GM21825 (cell line): Measurements from ENCODE around the gene PIEZO1.
"Not testable (repeated sequence)": the region's sequence is repeated elsewhere in the genome, so short reads cannot be mapped to it uniquely, and the experiment has no call there.

Experiments used
- ATAC-seq: cut with Tn5 transposase; IDR thresholded peaks from one replicate; pipeline ENCODE4 v1.9.1; 2021; ENCODE audit warnings: mild to moderate bottlenecking, moderate library complexity; ENCODE audit not compliant: unreplicated experiment

The PIEZO1 gene

GRCh38 chr16:88784074-88784855, 755 bp downstream of the PIEZO1 start:
- ATAC-seq, result no peak

GRCh38 chr16:88783391-88784073, 1.5 kb downstream of the PIEZO1 start:
- no peak for ATAC-seq

GRCh38 chr16:88782454-88783390, 2.3 kb downstream of the PIEZO1 start:
- ATAC-seq, result no peak

GRCh38 chr16:88781140-88782077, 3.6 kb downstream of the PIEZO1 start:
- ATAC-seq, result no peak

- no peak for ATAC-seq
These were observed 4.6 kb downstream of the PIEZO1 start for GRCh38 chr16:88780142-88781062.

- ATAC-seq, result no peak
These were observed 5.4 kb downstream of the PIEZO1 start for GRCh38 chr16:88779406-88780141.

GRCh38 chr16:88778541-88779065, 6.4 kb downstream of the PIEZO1 start:
- no peak for ATAC-seq

GRCh38 chr16:88778271-88778525, 6.8 kb downstream of the PIEZO1 start:
- no peak for ATAC-seq

- ATAC-seq, result no peak
These were observed 7.3 kb downstream of the PIEZO1 start for GRCh38 chr16:88777471-88778270.

- ATAC-seq, result no peak
These were observed 9.2 kb downstream of the PIEZO1 start for GRCh38 chr16:88775825-88776224.

GRCh38 chr16:88774544-88775393, 10.3 kb downstream of the PIEZO1 start:
- no peak for ATAC-seq

GRCh38 chr16:88773812-88774291, 11.2 kb downstream of the PIEZO1 start:
- no peak for ATAC-seq

GRCh38 chr16:88772871-88773811, 11.9 kb downstream of the PIEZO1 start:
- no peak for ATAC-seq

- ATAC-seq, result not testable (repeated sequence)
These were observed 13.2 kb downstream of the PIEZO1 start for GRCh38 chr16:88771781-88772180.

- no peak for ATAC-seq
These were observed 13.7 kb downstream of the PIEZO1 start for GRCh38 chr16:88771294-88771772.
